ENCODE measurements around the gene SERPINA5. TPM values are rescaled to one million over a fixed set of nuclear protein-coding genes. Genes with fewer than 3 reads are reported as not detected.
"Not testable (repeated sequence)": the region's sequence is repeated elsewhere in the genome, so short reads cannot be mapped to it uniquely, and the experiment has no call there.

The SERPINA5 gene
- total and polyA plus RNA-seq, 3 experiments from 2014 or later: not detected

DNA sequence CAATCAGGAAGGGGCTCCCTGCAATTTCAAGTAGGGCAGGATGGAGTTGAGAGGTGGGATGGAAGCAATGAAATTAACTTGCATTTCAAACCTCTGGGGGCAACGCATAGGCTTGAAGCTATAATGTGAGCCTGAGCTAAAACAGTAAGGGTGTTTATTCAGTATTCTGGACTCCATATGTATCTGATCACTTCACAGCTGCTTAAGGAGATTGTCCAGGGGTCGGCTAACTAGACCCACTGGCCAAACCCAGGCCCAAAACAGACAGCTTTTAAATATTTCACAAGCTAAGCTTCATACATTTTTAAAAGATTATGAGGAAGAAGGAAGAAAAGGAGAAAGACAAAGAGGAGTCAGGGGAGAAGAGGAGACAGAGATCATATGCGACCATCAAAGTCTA is 24.1 kb downstream of the SERPINA5 start:
- Mint-ChIP-seq H3K9me3 (peaks cover 0 to 2% (median 1%) of the 10 kb centered on the region in 5 donors), H3K36me3 (no peaks in the 10 kb centered on the region), H3K27me3 (peaks cover 6 to 9% of the 10 kb centered on the region in 2 donors), H3K4me3 (no peak overlapping the region), H3K27ac (no peak overlapping the region), H3K4me1 (no peaks in the 10 kb centered on the region)
- Histone ChIP-seq H3K36me3 (ENCODE audit: insufficient read depth, low read length) (no peaks in the 10 kb centered on the region), H3K27me3 (ENCODE audit: insufficient read depth, low read length, poor library complexity, severe bottlenecking) (no peaks in the 10 kb centered on the region), H3K9me3 (ENCODE audit: low read length) (no peaks in the 10 kb centered on the region), H3K4me3 (ENCODE audit: low read length) (no peak overlapping the region), H3K4me1 (ENCODE audit: insufficient read depth, low read length) (no peaks in the 10 kb centered on the region), H3K27ac (ENCODE audit: low read depth, low read length) (no peak overlapping the region)
- POLR2A ChIA-PET: no interaction called here
- DNase-seq: no peak
- CTCF ChIA-PET: no interaction called here

DNA sequence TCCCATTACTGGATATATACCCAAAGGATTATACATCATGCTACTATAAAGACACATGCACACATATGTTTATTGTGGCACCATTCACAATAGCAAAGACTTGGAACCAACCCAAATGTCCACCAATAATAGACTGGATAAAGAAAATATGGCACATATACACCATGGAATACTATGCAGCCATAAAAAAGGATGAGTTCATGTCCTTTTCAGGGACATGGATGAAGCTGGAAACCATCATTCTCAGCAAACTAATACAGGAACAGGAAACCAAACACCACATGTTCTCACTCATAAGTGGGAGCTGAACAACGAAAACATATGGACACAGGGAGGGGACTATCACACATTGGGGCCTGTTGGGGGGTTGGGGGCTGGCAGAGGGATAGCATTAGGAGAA is 27.7 kb downstream of the SERPINA5 start:
- H3K36me3 ChIP-seq (ENCODE audit: insufficient read depth, low read length); H3K4me3 Mint-ChIP-seq; DNase-seq; H3K4me1 ChIP-seq (ENCODE audit: insufficient read depth, low read length); H3K9me3 ChIP-seq (ENCODE audit: low read length); H3K4me3 ChIP-seq (ENCODE audit: low read length); H3K27ac Mint-ChIP-seq; H3K4me1 Mint-ChIP-seq; H3K27me3 Mint-ChIP-seq; CTCF ChIA-PET; H3K27me3 ChIP-seq (ENCODE audit: insufficient read depth, low read length, poor library complexity, severe bottlenecking); H3K9me3 Mint-ChIP-seq; H3K36me3 Mint-ChIP-seq; POLR2A ChIA-PET; H3K27ac ChIP-seq (ENCODE audit: low read depth, low read length): not testable (repeated sequence)

DNA sequence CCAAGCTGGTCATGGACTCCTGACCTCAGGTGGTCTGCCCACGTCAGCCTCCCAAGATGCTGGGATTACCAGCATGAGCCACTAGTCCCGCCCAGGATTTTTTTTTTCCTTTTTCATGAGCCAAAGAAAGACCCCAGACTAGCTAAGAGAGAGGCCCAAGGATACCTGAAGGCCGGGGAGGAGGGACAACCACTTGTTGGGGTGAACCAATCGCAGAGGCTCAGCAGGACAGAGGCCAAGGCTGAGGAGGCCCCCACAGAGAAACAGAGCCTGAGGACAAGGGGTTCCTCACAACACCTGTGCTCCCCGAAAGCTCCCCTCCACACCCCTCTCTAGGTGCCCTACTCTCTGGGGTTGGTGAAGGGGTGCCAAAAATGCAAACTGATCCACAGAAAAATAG is 30.0 kb downstream of the SERPINA5 start:
- Mint-ChIP-seq H3K4me1 (no peaks in the 10 kb centered on the region), H3K27ac (no peak overlapping the region), H3K36me3 (no peaks in the 10 kb centered on the region), H3K9me3 (peaks cover 0 to 2% (median 0%) of the 10 kb centered on the region in 5 donors), H3K4me3 (no peak overlapping the region), H3K27me3 (peaks cover 1 to 5% of the 10 kb centered on the region in 2 donors)
- Histone ChIP-seq H3K36me3 (ENCODE audit: insufficient read depth, low read length) (no peaks in the 10 kb centered on the region), H3K4me3 (ENCODE audit: low read length) (no peak overlapping the region), H3K27ac (ENCODE audit: low read depth, low read length) (no peak overlapping the region), H3K9me3 (ENCODE audit: low read length) (no peaks in the 10 kb centered on the region), H3K4me1 (ENCODE audit: insufficient read depth, low read length) (no peaks in the 10 kb centered on the region), H3K27me3 (ENCODE audit: insufficient read depth, low read length, poor library complexity, severe bottlenecking) (no peaks in the 10 kb centered on the region)
- ChIA-PET CTCF (no interaction called here), POLR2A (no interaction called here)
- DNase-seq: no peak

DNA sequence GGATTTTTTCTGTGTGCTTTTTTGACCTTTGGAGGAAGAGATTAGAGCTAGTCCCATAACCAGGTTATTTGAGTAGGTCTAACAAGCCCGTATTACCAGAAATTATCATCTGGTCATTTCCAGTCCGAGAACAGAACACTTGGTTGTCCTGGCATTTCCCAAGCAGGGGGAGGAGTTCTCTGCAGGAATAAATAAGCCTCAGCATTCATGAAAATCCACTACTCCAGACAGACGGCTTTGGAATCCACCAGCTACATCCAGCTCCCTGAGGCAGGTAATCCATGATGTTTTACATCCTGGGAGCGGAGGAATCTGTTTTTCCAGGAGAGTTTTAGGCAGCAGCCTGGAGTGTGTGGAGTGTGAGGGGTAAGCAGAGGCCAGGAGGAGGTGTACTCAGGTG is 30.9 kb downstream of the SERPINA5 start, which contains the start of gene SERPINA3:
SERPINA3 (plus strand) TSS at position 218 of the 400 bp plus-strand sequence. CDS start 2,051 bp downstream, outside the sequence.
- H3K27me3 Mint-ChIP-seq: no peaks in the 10 kb centered on the region
- H3K4me3 Mint-ChIP-seq: no peak within 1 kb of the TSS
- H3K9me3 Mint-ChIP-seq: peaks cover 0 to 9% (median 1%) of the 10 kb centered on the region in 5 donors
- ChIA-PET CTCF (no interaction called here), POLR2A (no interaction called here)
- Histone ChIP-seq H3K36me3 (ENCODE audit: insufficient read depth, low read length) (no peaks in the 10 kb centered on the region), H3K27ac (ENCODE audit: low read depth, low read length) (no peak within 1 kb of the TSS), H3K4me1 (ENCODE audit: insufficient read depth, low read length) (no peaks in the 10 kb centered on the region), H3K4me3 (ENCODE audit: low read length) (no peak within 1 kb of the TSS), H3K27me3 (ENCODE audit: insufficient read depth, low read length, poor library complexity, severe bottlenecking) (no peaks in the 10 kb centered on the region), H3K9me3 (ENCODE audit: low read length) (no peaks in the 10 kb centered on the region)
- no peaks in the 10 kb centered on the region for H3K36me3 Mint-ChIP-seq
- no peaks in the 10 kb centered on the region for H3K4me1 Mint-ChIP-seq
- no peak for DNase-seq
- H3K27ac Mint-ChIP-seq: no peak within 1 kb of the TSS

DNA sequence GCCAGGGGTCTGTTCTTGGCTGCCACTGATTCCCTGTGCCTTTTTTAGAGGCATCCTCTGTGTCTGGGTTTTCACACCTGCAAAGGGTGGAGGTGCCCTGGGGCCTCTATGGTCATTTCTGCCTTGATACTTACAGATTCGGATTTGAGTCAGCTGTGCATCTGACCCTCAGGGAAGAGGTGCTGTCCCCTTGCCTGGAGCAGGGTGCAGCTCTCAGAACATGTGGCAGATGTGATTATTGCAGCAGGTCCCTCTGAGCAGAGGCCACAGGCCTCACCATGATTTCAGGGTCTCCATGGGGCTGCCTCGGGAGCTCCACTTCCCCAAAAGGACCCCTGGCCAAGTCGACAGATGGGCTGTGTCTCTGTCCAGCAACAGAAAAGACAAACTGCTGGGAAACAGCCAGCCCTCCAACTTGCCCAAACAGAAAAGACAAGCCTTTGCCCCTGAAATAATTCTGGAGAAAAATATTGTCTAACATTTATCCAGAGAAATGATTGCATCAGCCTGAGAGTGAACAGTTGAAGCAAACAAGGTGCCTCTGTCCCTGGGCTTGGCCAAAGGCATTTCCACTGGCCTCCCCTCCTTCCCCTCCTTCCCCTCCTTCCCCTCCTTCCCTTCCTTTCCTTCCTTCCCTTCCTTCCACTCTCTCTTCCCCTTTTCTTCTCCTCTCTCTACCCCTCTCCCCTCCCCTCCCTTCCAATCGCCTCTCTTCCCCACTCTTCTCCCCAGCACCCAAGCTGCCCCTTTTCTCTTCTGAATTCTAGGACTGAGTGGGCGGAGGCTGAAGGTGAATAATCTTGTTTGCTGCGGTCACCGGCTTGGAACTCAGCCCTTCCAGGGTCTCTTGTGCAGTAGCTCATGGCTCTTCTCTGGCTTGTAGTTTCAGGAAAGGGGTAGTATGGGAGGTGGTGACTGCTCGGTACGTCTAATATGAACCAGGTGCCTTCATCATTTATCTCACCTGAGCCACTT is 31.6 kb downstream of the SERPINA5 start:
- Histone ChIP-seq H3K4me3 (ENCODE audit: low read length) (no peak overlapping the region), H3K36me3 (ENCODE audit: insufficient read depth, low read length) (no peaks in the 10 kb centered on the region), H3K27me3 (ENCODE audit: insufficient read depth, low read length, poor library complexity, severe bottlenecking) (no peaks in the 10 kb centered on the region), H3K27ac (ENCODE audit: low read depth, low read length) (no peak overlapping the region), H3K9me3 (ENCODE audit: low read length) (no peaks in the 10 kb centered on the region), H3K4me1 (ENCODE audit: insufficient read depth, low read length) (no peaks in the 10 kb centered on the region)
- no peaks in the 10 kb centered on the region for H3K4me1 Mint-ChIP-seq
- ChIA-PET CTCF (no interaction called here), POLR2A (no interaction called here)
- H3K9me3 Mint-ChIP-seq: peaks cover 0 to 13% (median 4%) of the 10 kb centered on the region in 5 donors
- no peaks in the 10 kb centered on the region for H3K27me3 Mint-ChIP-seq
- DNase-seq: no peak
- no peak overlapping the region for H3K4me3 Mint-ChIP-seq
- no peak overlapping the region for H3K27ac Mint-ChIP-seq
- H3K36me3 Mint-ChIP-seq: no peaks in the 10 kb centered on the region

DNA sequence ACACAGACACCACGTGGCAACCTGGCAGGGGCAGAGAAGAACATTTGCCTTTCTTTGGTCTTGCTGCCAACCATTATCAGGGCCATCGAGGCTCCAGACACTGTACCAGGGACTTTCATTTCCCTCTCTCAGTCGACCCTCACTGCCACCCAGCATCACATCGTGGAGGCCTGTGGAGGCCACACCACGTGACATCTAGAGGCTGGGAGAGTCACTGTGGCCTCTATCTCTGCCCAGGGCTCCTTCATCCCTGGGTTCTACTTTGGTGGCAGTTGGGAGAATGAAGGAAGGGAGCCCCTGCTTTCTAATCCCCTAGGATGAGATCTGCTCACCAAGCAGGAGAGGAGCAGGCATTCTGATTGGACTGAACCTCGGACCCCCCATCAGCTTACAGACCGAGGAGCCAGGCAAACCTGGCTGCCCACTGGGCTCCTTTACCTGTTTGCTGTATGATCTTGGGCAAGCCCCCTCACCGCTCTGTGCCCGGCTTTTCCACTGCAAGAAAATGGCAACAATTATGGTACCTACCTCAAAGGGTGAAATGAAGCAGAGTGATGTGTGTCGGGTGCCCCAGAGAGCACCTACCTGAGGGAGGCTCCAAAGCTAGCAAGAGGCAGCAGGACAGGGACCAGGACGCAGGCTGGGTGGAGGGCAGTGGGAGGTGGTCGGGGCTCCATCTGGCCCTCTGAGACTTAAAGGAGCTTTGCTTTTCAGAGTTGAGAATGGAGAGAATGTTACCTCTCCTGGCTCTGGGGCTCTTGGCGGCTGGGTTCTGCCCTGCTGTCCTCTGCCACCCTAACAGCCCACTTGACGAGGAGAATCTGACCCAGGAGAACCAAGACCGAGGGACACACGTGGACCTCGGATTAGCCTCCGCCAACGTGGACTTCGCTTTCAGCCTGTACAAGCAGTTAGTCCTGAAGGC is 32.8 kb downstream of the SERPINA5 start:
- Mint-ChIP-seq H3K9me3 (peaks cover 6 to 19% (median 10%) of the 10 kb centered on the region in 5 donors), H3K36me3 (no peaks in the 10 kb centered on the region), H3K4me1 (no peaks in the 10 kb centered on the region), H3K27ac (no peak overlapping the region), H3K4me3 (peak overlapping the region in 1 of 7 donors; percentile 56), H3K27me3 (peaks cover 0 to 3% of the 10 kb centered on the region in 2 donors)
- H3K4me3 ChIP-seq (ENCODE audit: low read length): no peak overlapping the region
- H3K4me1 ChIP-seq (ENCODE audit: insufficient read depth, low read length): no peaks in the 10 kb centered on the region
- DNase-seq: no peak
- ChIA-PET POLR2A (no interaction called here), CTCF (no interaction called here)
- no peaks in the 10 kb centered on the region for H3K27me3 ChIP-seq (ENCODE audit: insufficient read depth, low read length, poor library complexity, severe bottlenecking)
- no peaks in the 10 kb centered on the region for H3K36me3 ChIP-seq (ENCODE audit: insufficient read depth, low read length)
- no peak overlapping the region for H3K27ac ChIP-seq (ENCODE audit: low read depth, low read length)
- peaks cover 5% of the 10 kb centered on the region for H3K9me3 ChIP-seq (ENCODE audit: low read length)

DNA sequence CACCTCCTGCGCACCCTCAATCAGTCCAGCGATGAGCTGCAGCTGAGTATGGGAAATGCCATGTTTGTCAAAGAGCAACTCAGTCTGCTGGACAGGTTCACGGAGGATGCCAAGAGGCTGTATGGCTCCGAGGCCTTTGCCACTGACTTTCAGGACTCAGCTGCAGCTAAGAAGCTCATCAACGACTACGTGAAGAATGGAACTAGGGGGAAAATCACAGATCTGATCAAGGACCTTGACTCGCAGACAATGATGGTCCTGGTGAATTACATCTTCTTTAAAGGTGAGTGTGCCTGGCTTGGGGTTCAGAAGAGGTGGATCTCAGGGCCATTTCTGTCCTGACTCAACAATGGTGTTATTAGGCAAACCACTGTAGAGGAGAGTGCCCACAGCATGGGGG is 33.6 kb downstream of the SERPINA5 start:
- H3K4me3 ChIP-seq (ENCODE audit: low read length): no peak overlapping the region
- H3K4me1 Mint-ChIP-seq: no peaks in the 10 kb centered on the region
- H3K27me3 Mint-ChIP-seq: peaks cover 0 to 3% of the 10 kb centered on the region in 2 donors
- H3K27me3 ChIP-seq (ENCODE audit: insufficient read depth, low read length, poor library complexity, severe bottlenecking): no peaks in the 10 kb centered on the region
- CTCF ChIA-PET: no interaction called here
- H3K9me3 Mint-ChIP-seq: peaks cover 7 to 21% (median 10%) of the 10 kb centered on the region in 5 donors
- H3K9me3 ChIP-seq (ENCODE audit: low read length): peaks cover 6% of the 10 kb centered on the region
- POLR2A ChIA-PET: no interaction called here
- DNase-seq: no peak
- no peaks in the 10 kb centered on the region for H3K4me1 ChIP-seq (ENCODE audit: insufficient read depth, low read length)
- no peak overlapping the region for H3K4me3 Mint-ChIP-seq
- no peaks in the 10 kb centered on the region for H3K36me3 ChIP-seq (ENCODE audit: insufficient read depth, low read length)
- no peak overlapping the region for H3K27ac ChIP-seq (ENCODE audit: low read depth, low read length)
- H3K36me3 Mint-ChIP-seq: no peaks in the 10 kb centered on the region
- no peak overlapping the region for H3K27ac Mint-ChIP-seq

DNA sequence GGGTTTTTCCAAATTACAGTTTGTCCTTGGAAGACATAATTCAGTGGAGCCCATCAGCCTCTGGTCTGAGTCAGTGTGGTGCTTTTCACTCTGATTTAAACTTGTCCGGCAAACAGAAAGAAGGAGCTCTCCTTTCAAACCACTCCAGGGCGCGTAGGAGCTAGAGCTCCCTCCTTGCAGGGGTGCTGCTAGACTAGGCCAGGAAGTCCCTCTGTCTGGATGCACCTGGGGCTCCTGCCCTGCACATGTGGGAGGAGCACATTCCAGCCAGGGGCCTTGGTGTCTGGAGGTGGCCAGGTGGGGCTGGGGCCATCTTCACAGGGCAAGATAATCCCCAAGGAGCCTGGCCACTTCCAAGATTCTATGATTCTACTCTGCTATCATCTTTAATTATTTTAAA is 34.0 kb downstream of the SERPINA5 start:
- CTCF ChIA-PET: no interaction called here
- POLR2A ChIA-PET: no interaction called here
- H3K36me3 Mint-ChIP-seq: no peaks in the 10 kb centered on the region
- no peak overlapping the region for H3K4me3 Mint-ChIP-seq
- Histone ChIP-seq H3K36me3 (ENCODE audit: insufficient read depth, low read length) (no peaks in the 10 kb centered on the region), H3K4me3 (ENCODE audit: low read length) (no peak overlapping the region), H3K27me3 (ENCODE audit: insufficient read depth, low read length, poor library complexity, severe bottlenecking) (no peaks in the 10 kb centered on the region), H3K4me1 (ENCODE audit: insufficient read depth, low read length) (no peaks in the 10 kb centered on the region), H3K27ac (ENCODE audit: low read depth, low read length) (no peak overlapping the region), H3K9me3 (ENCODE audit: low read length) (peaks cover 6% of the 10 kb centered on the region)
- no peak overlapping the region for H3K27ac Mint-ChIP-seq
- H3K9me3 Mint-ChIP-seq: peaks cover 7 to 25% (median 10%) of the 10 kb centered on the region in 5 donors
- no peak for DNase-seq
- no peaks in the 10 kb centered on the region for H3K4me1 Mint-ChIP-seq
- peaks cover 3% of the 10 kb centered on the region in 2 donors for H3K27me3 Mint-ChIP-seq
